SU-DHL-6 (cell line): Measurements from ENCODE around the gene RASSF5.

Experiments
- H2AFZ ChIP-seq: fragments of 200-600 bp; sonication (generic); 2 replicates; pipeline ENCODE4 v1.6.1; 2014; ENCODE audit warnings: low read depth, mild to moderate bottlenecking, moderate library complexity, mixed read lengths, antibody characterized with exemption, low read length; ENCODE audit not compliant: severe bottlenecking
- H3F3A ChIP-seq: fragments of 200-600 bp; shearing (Covaris generic); 2 replicates; pipeline ENCODE4 v1.6.0; 2016; ENCODE audit warnings: antibody characterized with exemption, mild to moderate bottlenecking; ENCODE audit not compliant: insufficient read depth
- H3K27ac ChIP-seq: fragments of 200-600 bp; sonication (generic); 2 replicates; pipeline ENCODE4 v1.5.1; 2016; ENCODE audit warnings: low read depth, mild to moderate bottlenecking, low read length, moderate library complexity, mixed read lengths
- H3K27me3 ChIP-seq: fragments of 200-600 bp; sonication (generic), shearing (Covaris generic); 2 replicates; pipeline ENCODE4 v1.6.0; 2014; ENCODE audit warnings: mild to moderate bottlenecking, low read length
- H3K36me3 ChIP-seq: fragments of 200-600 bp; sonication (generic); 2 replicates; pipeline ENCODE4 v1.6.1; 2014; ENCODE audit warnings: mild to moderate bottlenecking, low read length, mixed read lengths
- H3K4me2 ChIP-seq: fragments of 300-600, 200-600 bp; shearing (Covaris generic), sonication (generic); 2 replicates; pipeline ENCODE4 v1.6.0; 2014; ENCODE audit warnings: low read length, low read depth, mild to moderate bottlenecking; ENCODE audit not compliant: poor library complexity, severe bottlenecking
- H3K4me3 ChIP-seq: fragments of 200-600 bp; sonication (generic); 2 replicates; pipeline ENCODE4 v1.5.1; 2014; ENCODE audit warnings: antibody characterized with exemption, low read length, mild to moderate bottlenecking, mixed read lengths; ENCODE audit not compliant: insufficient read depth, poor library complexity, severe bottlenecking
- H3K79me2 ChIP-seq: fragments of 200-600 bp; sonication (generic); 2 replicates; pipeline ENCODE4 v1.6.1; 2014; ENCODE audit warnings: mild to moderate bottlenecking, low read length, moderate library complexity; ENCODE audit not compliant: insufficient read depth
- H3K9ac ChIP-seq: fragments of 200-600 bp; sonication (generic); 2 replicates; pipeline ENCODE4 v1.7.0; 2014; ENCODE audit warnings: mild to moderate bottlenecking, low read length
- H3K9me2 ChIP-seq: fragments of 200-600 bp; sonication (generic); replicated peaks from 2 replicates; pipeline ENCODE4 v1.6.1; 2014; ENCODE audit warnings: low read length; ENCODE audit not compliant: insufficient read depth
- H3K9me3 ChIP-seq: fragments of 200-600 bp; sonication (generic); 2 replicates; pipeline ENCODE4 v1.6.1; 2014; ENCODE audit warnings: low read length, mixed read lengths; ENCODE audit not compliant: insufficient read depth
- H4K20me1 ChIP-seq: fragments of 200-600 bp; sonication (generic); 2 replicates; pipeline ENCODE4 v1.6.1; 2014; ENCODE audit warnings: low read depth, mild to moderate bottlenecking, antibody characterized with exemption, low read length, moderate library complexity, mixed read lengths
- EZH2phosphoT487 ChIP-seq: fragments of 200-600 bp; sonication (generic), shearing (Covaris generic); conservative IDR thresholded peaks from 2 replicates; pipeline ENCODE4 v1.6.1; 2018; ENCODE audit warnings: mild to moderate bottlenecking, antibody characterized with exemption, low read length, moderate library complexity, mixed read lengths
- TF ChIP-seq, protein P1 (sequence below): fragments of 200-600 bp; sonication (generic); IDR thresholded peaks from one replicate; pipeline ENCODE4 v1.5.1; 2017; ENCODE audit warnings: antibody characterized with exemption, mild to moderate bottlenecking, low read length, moderate library complexity; ENCODE audit not compliant: insufficient read depth, poor library complexity, severe bottlenecking

Gene RASSF5

DNA sequence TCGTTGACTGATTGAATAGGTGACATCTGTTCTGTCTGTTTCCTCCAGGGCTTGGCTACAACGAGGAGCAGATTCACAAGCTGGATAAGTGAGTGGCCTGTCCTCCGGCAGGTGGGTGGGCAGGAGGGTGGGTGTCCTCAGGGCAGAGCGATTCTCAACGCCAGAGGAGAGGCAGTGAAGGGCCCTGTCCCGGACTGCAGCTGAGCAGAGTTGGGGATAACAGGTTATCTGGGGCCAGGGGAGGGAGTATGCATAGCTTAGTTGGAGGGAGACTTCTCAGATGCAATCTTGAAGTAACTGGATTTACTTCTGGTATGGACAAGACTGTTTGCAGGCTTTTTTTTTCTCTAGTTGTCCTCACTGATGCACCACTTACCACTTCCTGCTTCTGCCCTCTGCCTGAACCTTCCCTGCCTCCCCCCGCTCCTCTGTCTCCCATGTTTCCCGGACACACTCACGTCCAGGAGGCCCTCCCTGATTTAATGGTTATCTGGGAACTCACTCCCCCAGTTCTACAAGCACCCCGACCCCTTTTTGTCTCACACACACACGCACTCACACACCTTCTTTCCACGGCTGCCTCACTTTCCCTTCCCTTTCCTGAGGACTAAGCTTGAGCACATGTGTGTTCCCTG, 16.4 kb upstream of the RASSF5 start:
- H3K36me3 ChIP-seq: no peaks in the 10 kb centered on the region

GRCh38 chr1:206491616-206492015, 15.7 kb upstream of the RASSF5 start:
- Histone ChIP-seq H2AFZ (no peak overlapping the region), H3K9me3 (no peaks in the 10 kb centered on the region), H3K9ac (no peak overlapping the region), H3K27ac (no peak overlapping the region), H3K4me3 (no peak overlapping the region), H3K9me2 (no peaks in the 10 kb centered on the region), H3F3A (no peaks in the 10 kb centered on the region), H4K20me1 (no peaks in the 10 kb centered on the region), H3K27me3 (no peaks in the 10 kb centered on the region), H3K36me3 (no peaks in the 10 kb centered on the region), H3K4me2 (no peak overlapping the region), H3K79me2 (no peaks in the 10 kb centered on the region)
- TF ChIP-seq, protein P1, sequence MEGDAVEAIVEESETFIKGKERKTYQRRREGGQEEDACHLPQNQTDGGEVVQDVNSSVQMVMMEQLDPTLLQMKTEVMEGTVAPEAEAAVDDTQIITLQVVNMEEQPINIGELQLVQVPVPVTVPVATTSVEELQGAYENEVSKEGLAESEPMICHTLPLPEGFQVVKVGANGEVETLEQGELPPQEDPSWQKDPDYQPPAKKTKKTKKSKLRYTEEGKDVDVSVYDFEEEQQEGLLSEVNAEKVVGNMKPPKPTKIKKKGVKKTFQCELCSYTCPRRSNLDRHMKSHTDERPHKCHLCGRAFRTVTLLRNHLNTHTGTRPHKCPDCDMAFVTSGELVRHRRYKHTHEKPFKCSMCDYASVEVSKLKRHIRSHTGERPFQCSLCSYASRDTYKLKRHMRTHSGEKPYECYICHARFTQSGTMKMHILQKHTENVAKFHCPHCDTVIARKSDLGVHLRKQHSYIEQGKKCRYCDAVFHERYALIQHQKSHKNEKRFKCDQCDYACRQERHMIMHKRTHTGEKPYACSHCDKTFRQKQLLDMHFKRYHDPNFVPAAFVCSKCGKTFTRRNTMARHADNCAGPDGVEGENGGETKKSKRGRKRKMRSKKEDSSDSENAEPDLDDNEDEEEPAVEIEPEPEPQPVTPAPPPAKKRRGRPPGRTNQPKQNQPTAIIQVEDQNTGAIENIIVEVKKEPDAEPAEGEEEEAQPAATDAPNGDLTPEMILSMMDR: no peak
- no peak for TF ChIP-seq EZH2phosphoT487

More for the DNA sequence above, 16.4 kb upstream of the RASSF5 start:
- Histone ChIP-seq H3K27ac (no peak overlapping the region), H3F3A (no peaks in the 10 kb centered on the region), H3K4me3 (no peak overlapping the region), H3K9me3 (no peaks in the 10 kb centered on the region), H3K79me2 (no peaks in the 10 kb centered on the region), H3K4me2 (no peak overlapping the region), H2AFZ (no peak overlapping the region), H4K20me1 (no peaks in the 10 kb centered on the region), H3K9me2 (no peaks in the 10 kb centered on the region), H3K27me3 (no peaks in the 10 kb centered on the region), H3K9ac (no peak overlapping the region)
- TF ChIP-seq EZH2phosphoT487: no peak
- TF ChIP-seq, protein P1: no peak

DNA sequence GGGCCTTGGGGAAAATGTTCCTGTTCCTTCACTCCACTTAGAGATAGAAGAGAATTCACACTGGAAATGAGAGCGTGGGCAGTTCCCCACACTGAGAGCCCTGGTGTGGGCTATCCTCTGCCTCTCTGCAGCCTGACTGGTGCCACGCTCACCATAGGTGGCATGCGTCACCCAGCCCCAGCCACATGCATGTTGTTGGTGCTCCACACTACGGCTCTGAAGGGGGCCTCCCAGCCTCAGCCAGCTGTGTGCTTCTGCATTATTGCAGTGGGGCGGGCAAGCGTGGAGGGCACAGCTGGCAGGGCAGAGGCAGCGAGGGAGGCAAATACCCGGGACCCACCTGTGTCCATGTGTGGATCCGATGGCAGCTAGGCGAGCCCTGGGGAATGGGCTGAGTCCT, 14.7 kb upstream of the RASSF5 start:
- no peak overlapping the region for H3K4me2 ChIP-seq
- H3K36me3 ChIP-seq: no peaks in the 10 kb centered on the region
- no peak overlapping the region for H3K27ac ChIP-seq
- TF ChIP-seq, protein P1: no peak
- TF ChIP-seq EZH2phosphoT487: no peak
- H3K9me3 ChIP-seq: no peaks in the 10 kb centered on the region
- H3K4me3 ChIP-seq: no peak overlapping the region
- H2AFZ ChIP-seq: no peak overlapping the region
- no peak overlapping the region for H3K9ac ChIP-seq
- no peaks in the 10 kb centered on the region for H4K20me1 ChIP-seq
- no peaks in the 10 kb centered on the region for H3F3A ChIP-seq
- no peaks in the 10 kb centered on the region for H3K27me3 ChIP-seq
- no peaks in the 10 kb centered on the region for H3K9me2 ChIP-seq
- H3K79me2 ChIP-seq: no peaks in the 10 kb centered on the region
